ENCODE results near the gene ARSG. TPM values are rescaled to one million over a fixed set of nuclear protein-coding genes. Genes with fewer than 3 reads are reported as not detected.

Gene ARSG
- total RNA-seq, 2 donors from 2014 or later: 3.1 to 3.6 TPM

DNA sequence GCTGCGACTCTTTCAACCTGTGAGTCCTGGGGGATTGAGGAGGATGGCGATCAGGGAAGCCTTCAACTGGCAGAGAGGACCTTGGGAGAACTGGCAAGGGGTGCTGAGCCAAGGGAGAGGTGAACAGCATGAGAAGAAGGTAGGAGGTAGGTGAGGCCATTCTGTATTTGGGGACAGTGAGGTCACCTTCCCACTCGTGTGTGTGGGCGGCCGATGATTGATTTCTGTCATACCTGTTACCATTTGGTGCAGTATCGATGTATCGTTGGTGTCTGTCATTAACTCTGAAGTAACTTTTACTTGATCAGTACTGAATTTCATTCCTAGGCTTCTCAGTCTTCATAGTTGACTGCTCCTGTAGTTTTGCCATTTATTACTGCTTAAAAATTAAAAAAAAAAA lies 3.8 kb downstream of the ARSG start:
- Histone ChIP-seq H3K27me3 (no peaks in the 10 kb centered on the region), H3K4me3 (no peak overlapping the region)

DNA sequence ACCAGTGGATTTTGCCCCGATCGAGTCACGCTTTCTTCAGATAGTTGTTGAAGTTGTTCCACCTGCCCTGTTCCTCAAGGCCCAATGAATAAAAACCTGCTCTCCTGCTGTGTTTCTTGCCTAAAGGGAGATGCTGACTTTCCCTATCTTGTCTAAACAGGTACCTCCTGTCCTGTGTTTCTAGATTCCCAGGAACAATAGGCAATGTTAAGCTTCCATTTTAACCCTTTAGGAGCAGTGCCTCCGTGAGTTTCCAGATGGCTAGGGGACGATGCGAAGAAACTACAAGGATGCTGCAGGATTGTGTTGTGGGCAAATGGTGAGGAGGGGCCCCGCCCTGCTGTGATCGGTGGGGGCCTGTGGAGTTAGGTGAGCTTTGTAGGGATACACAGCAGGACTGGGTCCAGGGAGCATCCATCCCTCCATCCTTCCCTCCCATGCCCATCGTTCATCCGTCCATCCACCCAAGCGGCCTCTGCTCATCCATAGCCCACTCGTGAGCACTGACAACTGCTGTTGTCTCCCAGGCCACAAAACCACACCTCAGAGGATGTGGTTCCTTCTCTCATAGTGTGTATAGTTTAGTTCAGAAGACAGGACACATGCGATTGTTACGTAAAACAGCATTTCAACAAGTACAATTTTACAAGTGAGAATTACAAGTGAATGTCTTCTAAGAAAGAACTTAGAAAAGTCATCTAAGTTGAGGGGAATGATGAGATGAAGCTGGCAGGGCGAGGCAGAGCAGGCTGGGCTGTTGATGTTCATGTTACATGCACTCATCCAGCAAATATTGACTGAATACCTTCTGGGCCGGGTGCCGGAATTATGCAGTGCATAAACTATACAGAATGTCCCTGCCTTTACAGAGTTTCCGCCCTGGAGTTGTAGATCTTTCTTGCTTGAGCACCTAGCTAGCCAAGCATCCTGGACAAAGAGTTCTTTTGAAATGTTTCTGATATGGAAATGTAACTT lies 5.2 kb downstream of the ARSG start:
- Histone ChIP-seq H3K36me3 (no peaks in the 10 kb centered on the region), H3K9me3 (no peaks in the 10 kb centered on the region), H3K27me3 (no peaks in the 10 kb centered on the region), H3K4me3 (no peak overlapping the region), H3K27ac (no peak overlapping the region), H3K4me1 (peaks cover 0 to 10% of the 10 kb centered on the region in 2 donors)
- TF ChIP-seq, protein P1, sequence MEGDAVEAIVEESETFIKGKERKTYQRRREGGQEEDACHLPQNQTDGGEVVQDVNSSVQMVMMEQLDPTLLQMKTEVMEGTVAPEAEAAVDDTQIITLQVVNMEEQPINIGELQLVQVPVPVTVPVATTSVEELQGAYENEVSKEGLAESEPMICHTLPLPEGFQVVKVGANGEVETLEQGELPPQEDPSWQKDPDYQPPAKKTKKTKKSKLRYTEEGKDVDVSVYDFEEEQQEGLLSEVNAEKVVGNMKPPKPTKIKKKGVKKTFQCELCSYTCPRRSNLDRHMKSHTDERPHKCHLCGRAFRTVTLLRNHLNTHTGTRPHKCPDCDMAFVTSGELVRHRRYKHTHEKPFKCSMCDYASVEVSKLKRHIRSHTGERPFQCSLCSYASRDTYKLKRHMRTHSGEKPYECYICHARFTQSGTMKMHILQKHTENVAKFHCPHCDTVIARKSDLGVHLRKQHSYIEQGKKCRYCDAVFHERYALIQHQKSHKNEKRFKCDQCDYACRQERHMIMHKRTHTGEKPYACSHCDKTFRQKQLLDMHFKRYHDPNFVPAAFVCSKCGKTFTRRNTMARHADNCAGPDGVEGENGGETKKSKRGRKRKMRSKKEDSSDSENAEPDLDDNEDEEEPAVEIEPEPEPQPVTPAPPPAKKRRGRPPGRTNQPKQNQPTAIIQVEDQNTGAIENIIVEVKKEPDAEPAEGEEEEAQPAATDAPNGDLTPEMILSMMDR (IDR thresholded peaks at IDR 0.05): no peak
- no peak for DNase-seq (ENCODE audit: low spot score)

More for the DNA sequence above, 3.8 kb downstream of the ARSG start:
- Histone ChIP-seq H3K9me3 (no peaks in the 10 kb centered on the region), H3K36me3 (no peaks in the 10 kb centered on the region), H3K4me1 (peaks cover 0 to 21% of the 10 kb centered on the region in 2 donors), H3K27ac (no peak overlapping the region)
- TF ChIP-seq, protein P1 (IDR thresholded peaks at IDR 0.05): no peak
- no peak for DNase-seq (ENCODE audit: low spot score)

DNA sequence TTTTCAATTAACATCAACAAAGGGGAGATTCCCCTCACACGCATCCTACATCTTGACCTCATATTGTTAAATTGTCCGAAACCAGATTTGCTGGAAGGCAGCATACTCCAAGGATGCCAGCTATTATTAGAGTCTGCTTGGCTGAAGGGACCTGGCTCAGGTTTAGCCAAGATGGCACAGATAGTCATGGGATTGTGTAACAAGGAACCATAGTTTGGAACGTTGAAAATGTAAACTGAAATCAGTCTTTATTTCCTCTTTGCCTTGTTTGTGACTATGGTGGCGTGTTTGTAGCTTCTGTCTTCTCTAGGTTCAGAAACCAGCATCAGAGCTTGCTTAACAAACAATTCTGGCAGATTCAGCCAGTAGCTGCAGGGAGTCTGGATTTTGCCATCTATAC lies 5.9 kb downstream of the ARSG start:
- H3K27ac ChIP-seq: no peak overlapping the region
- H3K4me3 ChIP-seq: no peak overlapping the region
- no peak for DNase-seq (ENCODE audit: low spot score)
- TF ChIP-seq, protein P1 (IDR thresholded peaks at IDR 0.05): no peak
- no peaks in the 10 kb centered on the region for H3K27me3 ChIP-seq
- H3K4me1 ChIP-seq: peaks cover 0 to 6% of the 10 kb centered on the region in 2 donors
- H3K9me3 ChIP-seq: no peaks in the 10 kb centered on the region
- H3K36me3 ChIP-seq: no peaks in the 10 kb centered on the region

- H3K4me1 ChIP-seq: no peaks in the 10 kb centered on the region
- TF ChIP-seq, protein P1 (IDR thresholded peaks at IDR 0.05): no peak
- H3K27me3 ChIP-seq: no peaks in the 10 kb centered on the region
- H3K27ac ChIP-seq: no peak overlapping the region
- no peak for DNase-seq (ENCODE audit: low spot score)
- no peaks in the 10 kb centered on the region for H3K9me3 ChIP-seq
- no peaks in the 10 kb centered on the region for H3K36me3 ChIP-seq
- no peak overlapping the region for H3K4me3 ChIP-seq
Observed at GRCh38 chr17:68298601-68299000, 7.3 kb downstream of the ARSG start.

- Histone ChIP-seq H3K4me1 (no peaks in the 10 kb centered on the region), H3K4me3 (no peak overlapping the region), H3K9me3 (no peaks in the 10 kb centered on the region), H3K27me3 (no peaks in the 10 kb centered on the region), H3K36me3 (no peaks in the 10 kb centered on the region), H3K27ac (no peak overlapping the region)
- TF ChIP-seq, protein P1 (IDR thresholded peaks at IDR 0.05): no peak
- no peak for DNase-seq (ENCODE audit: low spot score)
Observed at GRCh38 chr17:68299817-68300216, 8.5 kb downstream of the ARSG start.
